ENCODE results near the gene NKD2. TPM values are rescaled to one million over a fixed set of nuclear protein-coding genes. Genes with fewer than 3 reads are reported as not detected.

The NKD2 gene
- polyA plus RNA-seq, 1 of the 3 experiments (the other 2 are of a cell fraction) = not detected

- POLR2A ChIA-PET = no interaction called here
- no peaks in the 10 kb centered on the region for H3K79me2 ChIP-seq (ENCODE audit: insufficient read depth)
- WGBS (ENCODE audit: low lambda C conversion rate) = 100% methylated on average over 4 of the region's 17 CpGs
- no peak overlapping the region for H3K4me2 ChIP-seq
- H3K9me3 ChIP-seq = no peaks in the 10 kb centered on the region
- no peaks in the 10 kb centered on the region for H3K27me3 ChIP-seq (ENCODE audit: insufficient read depth)
- no peak overlapping the region for H3K27ac ChIP-seq (ENCODE audit: low read depth in 2 of 2, low read length in 1 of 2)
- no peak overlapping the region for H2AFZ ChIP-seq (ENCODE audit: low read depth)
- CTCF ChIA-PET = no interaction called here
- TF ChIP-seq USF1 (IDR thresholded peaks at IDR 0.05; ENCODE audit: borderline replicate concordance, low read depth) = no peak
- no peak for TF ChIP-seq SMC3 (IDR thresholded peaks at IDR 0.05; ENCODE audit: low read depth, low read length)
- no peak for TF ChIP-seq CHD2 (IDR thresholded peaks at IDR 0.05; ENCODE audit: low read length, partially characterized antibody)
- H3K36me3 ChIP-seq (replicated peaks in 1 of 2; ENCODE audit: control insufficient read depth in 1 of 2, insufficient read depth in 2 of 2, low read length in 1 of 2) = no peaks in the 10 kb centered on the region
- H3K9me2 ChIP-seq = no peaks in the 10 kb centered on the region
- H3F3A ChIP-seq (replicated peaks; ENCODE audit: insufficient read depth) = no peaks in the 10 kb centered on the region
- no peak overlapping the region for H3K4me3 ChIP-seq (ENCODE audit: low read depth in 2 of 2, low read length in 1 of 2)
- no peak overlapping the region for H3K9ac ChIP-seq
- H3K4me1 ChIP-seq (ENCODE audit: control insufficient read depth in 1 of 2, insufficient read depth in 2 of 2, low read depth in 1 of 2, low read length in 1 of 2) = no peaks in the 10 kb centered on the region
- no peak for DNase-seq
- H4K20me1 ChIP-seq (ENCODE audit: insufficient read depth) = no peaks in the 10 kb centered on the region
Observed at GRCh38 chr5:1075931-1076330, 67.3 kb downstream of the NKD2 start.

GRCh38 chr5:1076406-1076805 lies 67.8 kb downstream of the NKD2 start:
- WGBS (ENCODE audit: low lambda C conversion rate) = 84% methylated on average over 13 of the region's 17 CpGs
- Histone ChIP-seq H3K4me1 (ENCODE audit: control insufficient read depth in 1 of 2, insufficient read depth in 2 of 2, low read depth in 1 of 2, low read length in 1 of 2) (no peaks in the 10 kb centered on the region), H2AFZ (ENCODE audit: low read depth) (no peak overlapping the region), H3K27ac (ENCODE audit: low read depth in 2 of 2, low read length in 1 of 2) (no peak overlapping the region), H3K4me3 (ENCODE audit: low read depth in 2 of 2, low read length in 1 of 2) (no peak overlapping the region), H3K4me2 (no peak overlapping the region), H3F3A (replicated peaks; ENCODE audit: insufficient read depth) (no peaks in the 10 kb centered on the region), H4K20me1 (ENCODE audit: insufficient read depth) (no peaks in the 10 kb centered on the region), H3K9ac (no peak overlapping the region), H3K9me3 (no peaks in the 10 kb centered on the region), H3K79me2 (ENCODE audit: insufficient read depth) (no peaks in the 10 kb centered on the region), H3K27me3 (ENCODE audit: insufficient read depth) (no peaks in the 10 kb centered on the region), H3K36me3 (replicated peaks in 1 of 2; ENCODE audit: control insufficient read depth in 1 of 2, insufficient read depth in 2 of 2, low read length in 1 of 2) (no peaks in the 10 kb centered on the region), H3K9me2 (no peaks in the 10 kb centered on the region)
- no peak for DNase-seq
- CTCF ChIA-PET = interaction anchor here (1.1 to 1.3 kb wide), 2 partner anchors 92 to 98 kb away, joined by 3 to 4 read pairs; no protein-coding TSS in a partner anchor
- POLR2A ChIA-PET = no interaction called here
- no peak for TF ChIP-seq FOXJ3 (CRISPR knock-in tag; IDR thresholded peaks at IDR 0.05)
- no peak for TF ChIP-seq USF1 (IDR thresholded peaks at IDR 0.05; ENCODE audit: borderline replicate concordance, low read depth)
- no peak for TF ChIP-seq CTCF (IDR thresholded peaks at IDR 0.05)
- TF ChIP-seq TEAD4 (IDR thresholded peaks at IDR 0.05; ENCODE audit: borderline replicate concordance, insufficient read depth) = no peak
- no peak for TF ChIP-seq RFX5 (IDR thresholded peaks at IDR 0.05; ENCODE audit: low read length)
- TF ChIP-seq MXI1 (IDR thresholded peaks at IDR 0.05; ENCODE audit: low read depth, low read length) = no peak
- no peak for TF ChIP-seq ELF1 (IDR thresholded peaks at IDR 0.05)
- TF ChIP-seq SIN3A (IDR thresholded peaks at IDR 0.05; ENCODE audit: borderline replicate concordance, low read depth, low read length) = no peak
- TF ChIP-seq MAX (IDR thresholded peaks at IDR 0.05; ENCODE audit: low read depth) = no peak
- no peak for TF ChIP-seq TCF12 (IDR thresholded peaks at IDR 0.05)
- TF ChIP-seq FOXM1 (IDR thresholded peaks at IDR 0.05; ENCODE audit: low read depth) = no peak
- TF ChIP-seq RXRA (IDR thresholded peaks at IDR 0.05; ENCODE audit: borderline replicate concordance, low read depth) = no peak
- no peak for TF ChIP-seq GABPA (IDR thresholded peaks at IDR 0.05; ENCODE audit: low read depth)
- TF ChIP-seq USF2 (IDR thresholded peaks at IDR 0.05; ENCODE audit: borderline replicate concordance, low read depth, low read length) = no peak
- no peak for TF ChIP-seq NFIC (IDR thresholded peaks at IDR 0.05; ENCODE audit: borderline replicate concordance)
- no peak for TF ChIP-seq REST (IDR thresholded peaks at IDR 0.05; ENCODE audit: low read depth, low read length)
- TF ChIP-seq GATA2 (CRISPR knock-in tag; IDR thresholded peaks at IDR 0.05) = no peak
- no peak for TF ChIP-seq YY1 (IDR thresholded peaks at IDR 0.05; ENCODE audit: low read depth)
